NB4 (cell line): Measurements from ENCODE around the gene EN2.

Experiments used
- CTCF ChIP-seq: IDR thresholded peaks from one replicate; pipeline ENCODE4 v1.5.1; 2012; ENCODE audit warnings: low read depth, low read length
- MAX ChIP-seq: IDR thresholded peaks from 2 replicates; pipeline ENCODE4 v1.6.1; 2011; ENCODE audit warnings: low read depth, low read length
- POLR2A ChIP-seq: IDR thresholded peaks from 2 replicates; pipeline ENCODE4 v1.6.1; 2011; ENCODE audit warnings: mild to moderate bottlenecking; ENCODE audit not compliant: insufficient read length; ENCODE audit errors: extremely low read depth

- no peak for TF ChIP-seq CTCF
- no peak for TF ChIP-seq MAX
- TF ChIP-seq POLR2A = no peak
Measured at GRCh38 chr7:155431231-155431630, 26.7 kb upstream of the EN2 start.
